ENCODE data around the gene GUCY2C.

Gene GUCY2C

DNA sequence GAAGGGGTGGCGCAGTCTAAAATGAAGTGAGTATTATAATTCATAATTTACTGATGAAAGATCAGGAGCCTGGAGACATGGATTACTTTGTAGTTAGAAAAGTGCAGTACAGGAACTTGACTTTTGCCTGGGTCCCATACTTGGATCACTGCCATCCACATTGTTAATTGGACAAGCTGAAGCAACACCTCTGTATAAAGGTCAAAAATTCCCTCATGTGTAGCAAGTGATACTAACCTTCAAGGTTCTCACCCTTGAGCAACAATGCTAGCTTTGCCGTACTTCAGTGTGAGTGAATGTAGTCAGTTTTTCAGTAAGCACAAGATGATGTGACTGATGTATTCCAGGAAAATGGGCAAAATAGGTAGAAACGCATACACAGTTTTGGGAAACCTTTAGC is 84.1 kb downstream of the GUCY2C start:
- H3K27me3 ChIP-seq (ENCODE audit: insufficient read depth, low read depth): no peaks in the 10 kb centered on the region
- TF ChIP-seq, protein P1, sequence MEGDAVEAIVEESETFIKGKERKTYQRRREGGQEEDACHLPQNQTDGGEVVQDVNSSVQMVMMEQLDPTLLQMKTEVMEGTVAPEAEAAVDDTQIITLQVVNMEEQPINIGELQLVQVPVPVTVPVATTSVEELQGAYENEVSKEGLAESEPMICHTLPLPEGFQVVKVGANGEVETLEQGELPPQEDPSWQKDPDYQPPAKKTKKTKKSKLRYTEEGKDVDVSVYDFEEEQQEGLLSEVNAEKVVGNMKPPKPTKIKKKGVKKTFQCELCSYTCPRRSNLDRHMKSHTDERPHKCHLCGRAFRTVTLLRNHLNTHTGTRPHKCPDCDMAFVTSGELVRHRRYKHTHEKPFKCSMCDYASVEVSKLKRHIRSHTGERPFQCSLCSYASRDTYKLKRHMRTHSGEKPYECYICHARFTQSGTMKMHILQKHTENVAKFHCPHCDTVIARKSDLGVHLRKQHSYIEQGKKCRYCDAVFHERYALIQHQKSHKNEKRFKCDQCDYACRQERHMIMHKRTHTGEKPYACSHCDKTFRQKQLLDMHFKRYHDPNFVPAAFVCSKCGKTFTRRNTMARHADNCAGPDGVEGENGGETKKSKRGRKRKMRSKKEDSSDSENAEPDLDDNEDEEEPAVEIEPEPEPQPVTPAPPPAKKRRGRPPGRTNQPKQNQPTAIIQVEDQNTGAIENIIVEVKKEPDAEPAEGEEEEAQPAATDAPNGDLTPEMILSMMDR (conservative IDR thresholded peaks at IDR 0.05; ENCODE audit: low read depth, low read length): no peak
- no peaks in the 10 kb centered on the region for H3K79me2 ChIP-seq (ENCODE audit: insufficient read depth, low read depth)
- no peaks in the 10 kb centered on the region for H3K4me1 ChIP-seq (ENCODE audit: low read depth, poor library complexity, severe bottlenecking)
- no peak overlapping the region for H3K9ac ChIP-seq
- H3K4me2 ChIP-seq: no peak overlapping the region
- no peak overlapping the region for H2AFZ ChIP-seq (ENCODE audit: low read depth)
- H3K27ac ChIP-seq: no peak overlapping the region
- no peaks in the 10 kb centered on the region for H4K20me1 ChIP-seq (ENCODE audit: insufficient read depth)
- H3K36me3 ChIP-seq (ENCODE audit: insufficient read depth): no peaks in the 10 kb centered on the region
- no peak overlapping the region for H3K4me3 ChIP-seq (IDR thresholded peaks at IDR 0.05; ENCODE audit: insufficient read depth, low read depth, low read length)

DNA sequence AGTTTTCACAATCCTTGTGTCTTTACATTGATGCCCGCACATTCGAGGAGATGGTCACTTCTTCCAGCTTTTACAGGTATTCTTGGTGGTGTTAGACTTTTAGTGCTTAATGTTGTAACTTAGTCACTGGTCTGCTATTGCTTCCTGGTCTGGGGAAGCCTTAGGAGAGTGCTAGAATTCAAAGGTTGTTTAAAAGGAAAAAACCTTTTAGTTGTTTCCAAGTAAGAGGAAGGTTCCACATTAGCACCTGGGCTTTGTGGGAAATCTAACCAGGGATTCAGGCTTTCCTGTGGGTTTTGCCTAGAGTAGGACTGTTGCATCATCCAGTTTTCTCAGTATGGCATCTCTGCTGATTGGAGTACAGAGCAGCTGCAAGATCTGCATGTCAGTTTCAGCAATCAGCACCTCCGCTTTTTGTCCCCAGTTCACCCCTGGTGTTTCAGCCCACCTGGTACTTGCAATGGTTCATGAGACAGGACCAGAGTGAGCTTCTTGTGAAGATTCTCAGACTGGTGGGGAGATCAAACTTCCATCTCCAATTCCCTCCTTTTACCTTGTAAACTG is 84.7 kb downstream of the GUCY2C start:
- Histone ChIP-seq H3K9ac (no peak overlapping the region), H3K36me3 (ENCODE audit: insufficient read depth) (no peaks in the 10 kb centered on the region), H3K4me2 (no peak overlapping the region), H3K4me3 (IDR thresholded peaks at IDR 0.05; ENCODE audit: insufficient read depth, low read depth, low read length) (no peak overlapping the region), H2AFZ (ENCODE audit: low read depth) (no peak overlapping the region), H3K27me3 (ENCODE audit: insufficient read depth, low read depth) (no peaks in the 10 kb centered on the region), H3K4me1 (ENCODE audit: low read depth, poor library complexity, severe bottlenecking) (no peaks in the 10 kb centered on the region), H3K27ac (no peak overlapping the region), H3K79me2 (ENCODE audit: insufficient read depth, low read depth) (no peaks in the 10 kb centered on the region), H4K20me1 (ENCODE audit: insufficient read depth) (no peaks in the 10 kb centered on the region)
- TF ChIP-seq, protein P1 (conservative IDR thresholded peaks at IDR 0.05; ENCODE audit: low read depth, low read length): no peak

DNA sequence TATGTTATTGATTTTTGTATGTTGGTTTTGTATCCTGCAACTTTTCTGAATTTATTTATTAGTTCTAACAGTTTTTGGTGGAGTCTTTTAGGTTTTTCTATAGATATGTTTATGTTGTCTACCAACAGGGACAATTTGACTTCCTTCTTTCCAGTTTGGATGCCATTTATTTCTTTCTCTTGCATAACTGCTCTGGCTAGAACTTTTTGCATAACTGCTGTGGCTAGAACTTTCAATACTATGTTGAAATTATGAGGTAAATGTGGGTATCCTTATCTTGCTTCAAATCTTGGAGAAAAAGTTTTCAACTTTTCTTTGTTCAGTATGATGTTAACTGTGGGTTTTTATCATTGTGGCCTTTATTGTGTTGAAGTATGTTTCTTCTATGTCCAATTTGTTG is 88.8 kb downstream of the GUCY2C start:
- no peaks in the 10 kb centered on the region for H3K79me2 ChIP-seq (ENCODE audit: insufficient read depth, low read depth)
- H3K27ac ChIP-seq: no peak overlapping the region
- no peak overlapping the region for H3K9ac ChIP-seq
- no peaks in the 10 kb centered on the region for H3K27me3 ChIP-seq (ENCODE audit: insufficient read depth, low read depth)
- H4K20me1 ChIP-seq (ENCODE audit: insufficient read depth): no peaks in the 10 kb centered on the region
- TF ChIP-seq, protein P1 (conservative IDR thresholded peaks at IDR 0.05; ENCODE audit: low read depth, low read length): no peak
- no peak overlapping the region for H3K4me3 ChIP-seq (IDR thresholded peaks at IDR 0.05; ENCODE audit: insufficient read depth, low read depth, low read length)
- no peak overlapping the region for H3K4me2 ChIP-seq
- no peaks in the 10 kb centered on the region for H3K4me1 ChIP-seq (ENCODE audit: low read depth, poor library complexity, severe bottlenecking)
- no peaks in the 10 kb centered on the region for H3K36me3 ChIP-seq (ENCODE audit: insufficient read depth)
- no peak overlapping the region for H2AFZ ChIP-seq (ENCODE audit: low read depth)

DNA sequence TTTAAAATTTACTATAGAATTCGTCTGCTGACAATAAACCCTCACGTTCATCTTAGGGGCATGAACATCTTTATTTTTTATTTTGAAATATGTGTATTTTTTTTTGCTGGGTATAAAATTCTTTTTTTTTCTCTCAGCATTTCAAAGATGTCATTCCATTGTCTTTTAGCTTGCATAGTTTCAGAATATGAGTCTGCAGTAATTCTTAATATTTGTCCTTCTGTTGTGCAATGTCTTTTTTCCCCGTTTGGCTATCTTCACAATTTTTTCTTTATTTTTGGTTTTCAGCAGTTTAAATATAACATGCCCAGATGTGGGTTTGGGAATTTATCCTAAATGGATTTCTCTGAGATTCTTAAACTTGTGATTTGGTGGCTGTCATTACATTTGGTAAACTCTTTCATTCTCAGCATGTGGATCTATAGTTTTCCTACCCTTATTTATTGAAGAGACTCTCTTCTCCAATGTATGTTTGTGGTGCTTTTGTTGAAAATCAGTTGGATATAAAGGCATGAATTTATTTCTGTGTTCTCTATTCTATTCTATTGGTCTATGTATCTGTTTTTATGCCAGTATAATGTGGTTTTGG is 90.9 kb downstream of the GUCY2C start:
- H3K9ac ChIP-seq: no peak overlapping the region
- no peaks in the 10 kb centered on the region for H3K79me2 ChIP-seq (ENCODE audit: insufficient read depth, low read depth)
- no peaks in the 10 kb centered on the region for H3K27me3 ChIP-seq (ENCODE audit: insufficient read depth, low read depth)
- no peaks in the 10 kb centered on the region for H4K20me1 ChIP-seq (ENCODE audit: insufficient read depth)
- H2AFZ ChIP-seq (ENCODE audit: low read depth): no peak overlapping the region
- H3K36me3 ChIP-seq (ENCODE audit: insufficient read depth): no peaks in the 10 kb centered on the region
- H3K4me3 ChIP-seq (IDR thresholded peaks at IDR 0.05; ENCODE audit: insufficient read depth, low read depth, low read length): no peak overlapping the region
- no peak overlapping the region for H3K27ac ChIP-seq
- H3K4me1 ChIP-seq (ENCODE audit: low read depth, poor library complexity, severe bottlenecking): no peaks in the 10 kb centered on the region
- no peak overlapping the region for H3K4me2 ChIP-seq
- TF ChIP-seq, protein P1 (conservative IDR thresholded peaks at IDR 0.05; ENCODE audit: low read depth, low read length): no peak

Data from KMS-11 (cell line).